ENCODE measurements around the gene CADM4.

Gene CADM4

GRCh38 chr19:43648633-43649032 lies 9.0 kb upstream of the CADM4 start:
- TF ChIP-seq CTCF (conservative IDR thresholded peaks at IDR 0.05) (no peak), ZFX (IDR thresholded peaks at IDR 0.05) (no peak)
- no peak overlapping the region for H3K27ac ChIP-seq

DNA sequence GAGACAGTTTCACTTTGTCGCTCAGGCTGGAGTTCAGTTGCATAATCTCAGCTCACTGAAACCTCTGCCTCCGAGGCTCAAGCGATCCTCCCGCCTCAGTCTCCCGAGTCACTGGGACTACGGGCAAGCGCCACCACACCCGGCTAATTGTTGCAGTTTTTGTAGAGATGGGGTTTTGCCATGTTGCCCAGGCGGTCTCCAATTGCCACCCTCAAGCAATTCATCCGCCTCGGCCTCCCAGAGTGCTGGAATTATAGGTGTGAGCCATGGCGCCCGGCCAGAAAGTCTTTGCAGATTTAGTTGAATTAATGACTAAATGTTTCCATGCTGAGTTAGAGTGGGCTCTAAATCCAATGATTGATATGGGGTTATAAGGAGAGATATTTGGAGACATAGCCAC lies 4.5 kb upstream of the CADM4 start:
- no peak overlapping the region for H3K27ac ChIP-seq
- TF ChIP-seq CTCF (conservative IDR thresholded peaks at IDR 0.05) (no peak), ZFX (IDR thresholded peaks at IDR 0.05) (no peak)

DNA sequence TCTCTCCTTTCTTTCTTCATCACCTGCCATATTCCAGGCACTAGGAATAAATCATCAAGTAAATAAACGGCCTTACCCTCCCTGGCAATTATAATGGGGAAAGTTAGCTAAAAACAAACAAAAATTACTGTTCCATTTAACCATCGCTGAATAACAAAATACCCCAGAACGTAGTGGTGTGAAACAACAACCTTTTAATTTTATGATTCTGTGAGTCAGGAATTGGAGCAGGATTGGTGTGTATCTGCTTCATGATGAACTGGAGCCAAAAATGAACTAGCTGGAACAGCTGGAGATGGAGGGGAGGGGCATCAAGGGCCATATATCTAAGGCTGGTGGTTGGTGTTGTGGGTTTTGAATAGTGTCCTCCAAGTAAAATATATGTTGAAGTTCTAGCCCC lies 3.7 kb upstream of the CADM4 start:
- no peak overlapping the region for H3K27ac ChIP-seq
- TF ChIP-seq ZFX (IDR thresholded peaks at IDR 0.05) (no peak), CTCF (conservative IDR thresholded peaks at IDR 0.05) (no peak)

GRCh38 chr19:43642531-43642930 lies 2.9 kb upstream of the CADM4 start:
- no peak overlapping the region for H3K27ac ChIP-seq
- TF ChIP-seq CTCF (conservative IDR thresholded peaks at IDR 0.05) = no peak
- TF ChIP-seq ZFX (IDR thresholded peaks at IDR 0.05) = no peak

DNA sequence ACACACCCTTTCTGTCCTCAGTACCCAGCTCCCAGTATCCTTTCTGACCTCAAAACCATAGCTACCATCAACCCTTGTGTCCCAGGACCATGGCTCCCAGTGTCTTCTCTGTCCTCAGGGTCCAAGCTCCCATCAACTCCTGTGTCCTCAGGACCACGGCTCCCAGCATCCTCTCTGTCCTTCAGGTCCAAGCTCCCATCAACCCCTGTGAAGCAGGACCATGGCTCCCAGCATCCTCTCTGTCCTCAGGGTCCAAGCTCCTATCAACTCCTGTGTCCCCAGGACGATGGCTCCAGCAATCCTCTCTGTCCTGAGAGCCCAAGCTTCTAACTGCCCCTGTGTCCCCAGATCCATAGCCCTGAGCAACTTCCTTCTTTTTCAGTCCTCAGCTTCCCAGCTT lies 1.7 kb upstream of the CADM4 start:
- H3K27ac ChIP-seq = no peak overlapping the region
- TF ChIP-seq CTCF (conservative IDR thresholded peaks at IDR 0.05) (no peak), ZFX (IDR thresholded peaks at IDR 0.05) (no peak)

DNA sequence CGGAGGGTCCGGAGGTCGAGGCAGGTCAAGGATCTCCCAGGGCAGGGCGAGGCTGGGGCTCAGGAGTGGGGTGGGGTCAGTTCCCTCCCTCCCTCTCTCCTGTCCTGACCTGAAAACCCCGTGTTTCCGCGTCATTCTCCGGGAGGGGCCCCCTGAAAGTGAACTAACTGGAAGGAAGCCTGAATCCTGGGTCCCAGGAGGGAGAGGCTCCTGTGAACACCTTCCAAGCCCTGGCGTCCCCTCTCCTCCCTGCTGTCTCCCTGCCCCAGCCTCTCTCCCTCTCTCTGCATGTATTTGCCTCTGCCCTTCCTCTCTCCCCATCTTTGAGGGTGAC lies 741 bp upstream of the CADM4 start:
- TF ChIP-seq CTCF (conservative IDR thresholded peaks at IDR 0.05) (no peak), ZFX (IDR thresholded peaks at IDR 0.05) (no peak)
- H3K27ac ChIP-seq = no peak overlapping the region

DNA sequence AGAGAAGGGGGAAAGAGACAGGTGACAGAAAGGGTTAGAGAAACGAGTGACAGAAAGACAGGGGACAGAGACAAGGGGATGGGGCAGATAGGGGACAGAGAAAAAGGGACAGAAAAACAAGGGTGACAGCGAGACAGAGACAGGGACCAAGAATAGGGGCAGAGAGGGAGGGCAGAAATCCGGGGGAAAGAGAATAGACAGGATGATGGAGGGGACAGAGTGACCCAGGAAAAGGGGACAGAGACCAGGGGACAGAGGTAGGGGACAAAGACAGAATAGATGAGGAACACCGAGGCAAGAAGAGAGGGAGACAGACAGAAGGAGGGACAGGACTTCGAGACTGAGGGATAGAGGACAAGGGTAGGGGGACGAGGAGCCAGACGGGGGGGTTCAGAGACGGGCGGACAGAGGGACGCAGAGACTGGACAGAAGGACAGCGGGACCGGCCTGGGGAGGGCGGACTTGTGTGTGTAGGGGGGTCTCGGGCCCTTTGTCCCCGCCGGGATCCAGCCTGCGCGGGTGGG lies 593 bp downstream of the CADM4 start:
- peak overlapping the region; percentile 30; the same call in 1 of the 2 replicates for H3K27ac ChIP-seq
- TF ChIP-seq CTCF (conservative IDR thresholded peaks at IDR 0.05) (no peak), ZFX (IDR thresholded peaks at IDR 0.05) (no peak)
